Body of pancreas (tissue), 4 donors: ENCODE measurements around the gene ZNF423.

Experiments used
- CTCF ChIP-seq, 7 experiments: fragments of 450-650 bp in 4 of 7; fragments of 200-600 bp in 3 of 7; sonication (generic) in 3 of 7; IDR thresholded peaks; one replicate each; pipeline ENCODE4 v1.5.1; 2016 to 2019; ENCODE audit warnings: antibody characterized with exemption in 7 of 7
- POLR2A ChIP-seq, 3 donors: fragments of 450-650 bp; IDR thresholded peaks; one replicate each; pipeline ENCODE4 v1.6.1; 2016; ENCODE audit warnings: antibody characterized with exemption in 3 of 3, mild to moderate bottlenecking in 2 of 3

GRCh38 chr16:49499414-49499785 is 356.5 kb downstream of the ZNF423 start:
- no peak for TF ChIP-seq CTCF (IDR thresholded peaks at IDR 0.05)
- no peak for TF ChIP-seq POLR2A (IDR thresholded peaks at IDR 0.05)
